Right atrium auricular region (tissue), 2 donors: ENCODE measurements around the gene ZMIZ1. TPM values are rescaled to one million over a fixed set of nuclear protein-coding genes. Genes with fewer than 3 reads are reported as not detected.

Experiments used
- DNase-seq: peaks from one replicate; pipeline ENCODE4 v3.0.0-alpha.2; 2019; ENCODE audit warnings: low spot score
- H3K27ac ChIP-seq, 2 donors: fragments of 200-600 bp; sonication (generic); 1 replicate in 1 of 2; 2 replicates in 1 of 2; pipeline ENCODE4 v1.5.1; 2016 to 2019
- H3K27me3 ChIP-seq, 2 donors: fragments of 200-600 bp; sonication (generic); one replicate each; pipeline versions ENCODE4 v1.5.1 to v1.6.0; 2017 to 2019
- H3K36me3 ChIP-seq: fragments of 200-600 bp; sonication (generic); one replicate; pipeline ENCODE4 v1.5.1; 2016
- H3K4me1 ChIP-seq, 2 donors: fragments of 200-600 bp; sonication (generic); one replicate each; pipeline versions ENCODE4 v1.5.1 to v1.6.0; 2017 to 2019
- H3K4me3 ChIP-seq, 2 donors: fragments of 200-600 bp; sonication (generic); 1 replicate in 1 of 2; 2 replicates in 1 of 2; pipeline ENCODE4 v1.5.1; 2017 to 2019; ENCODE audit warnings: mild to moderate bottlenecking in 1 of 2, moderate library complexity in 1 of 2
- H3K9me3 ChIP-seq, 2 donors: fragments of 200-600 bp; sonication (generic); one replicate each; pipeline ENCODE4 v1.5.1; 2019
- CTCF ChIP-seq, 2 donors: fragments of 200-600 bp; sonication (generic); IDR thresholded peaks; one replicate each; pipeline ENCODE4 v1.5.1; 2019; ENCODE audit warnings: antibody characterized with exemption in 2 of 2
- total RNA-seq, 2 donors: library from RNA; depleted of rRNA; stranded (reverse); fragments of >200 nt; gene quantifications; one replicate each; pipeline ENCODE4 v1.1.0, GENCODE V29; 2016

Gene ZMIZ1
- total RNA-seq, 2 donors from 2014 or later: 59.3 to 71.0 TPM

DNA sequence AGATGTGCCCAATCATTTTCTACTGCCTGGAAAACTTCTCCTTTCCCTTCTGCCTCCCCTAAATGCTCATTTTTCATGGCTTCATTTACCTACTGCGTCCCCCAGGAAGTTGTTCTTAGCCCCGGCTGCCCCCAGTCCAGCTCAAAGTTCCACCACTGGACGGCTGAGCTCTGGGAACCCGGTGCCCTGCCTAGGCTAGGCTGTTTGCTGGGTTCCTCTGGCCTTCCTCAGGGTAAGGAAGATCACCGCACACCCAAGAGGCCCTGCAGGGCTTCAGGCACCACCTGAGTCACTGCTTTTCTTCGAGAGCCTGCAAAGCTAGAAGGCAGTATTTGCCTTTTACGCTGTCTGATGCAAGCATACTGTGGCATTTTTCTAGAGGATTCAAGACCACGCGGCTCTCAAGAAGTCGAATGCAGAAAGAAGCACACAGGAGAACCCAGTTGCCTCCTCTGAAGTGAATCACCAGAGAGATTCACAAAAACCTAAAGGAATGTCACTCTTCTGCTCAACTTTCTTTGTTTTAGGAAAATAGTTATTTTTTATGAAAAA, 46.7 kb upstream of the ZMIZ1 start:
- no peak for DNase-seq
- H3K9me3 ChIP-seq: peaks cover 0 to 4% of the 10 kb centered on the region in 2 donors

GRCh38 chr10:79022565-79023230, 46.1 kb upstream of the ZMIZ1 start:
- no peak for DNase-seq
- Histone ChIP-seq H3K9me3 (peaks cover 0 to 3% of the 10 kb centered on the region in 2 donors), H3K4me1 (peaks cover 0 to 38% of the 10 kb centered on the region in 2 donors), H3K27me3 (no peaks in the 10 kb centered on the region), H3K27ac (peak overlapping the region; percentile 25 to 57), H3K36me3 (no peaks in the 10 kb centered on the region), H3K4me3 (peak overlapping the region in 1 of 2 donors; percentile 23)
- no peak for TF ChIP-seq CTCF (IDR thresholded peaks at IDR 0.05)

More for the DNA sequence above, 46.7 kb upstream of the ZMIZ1 start:
- Histone ChIP-seq H3K36me3 (no peaks in the 10 kb centered on the region), H3K4me3 (no peak overlapping the region), H3K27me3 (no peaks in the 10 kb centered on the region), H3K27ac (no peak overlapping the region), H3K4me1 (peaks cover 0 to 38% of the 10 kb centered on the region in 2 donors)
- no peak for TF ChIP-seq CTCF (IDR thresholded peaks at IDR 0.05)

DNA sequence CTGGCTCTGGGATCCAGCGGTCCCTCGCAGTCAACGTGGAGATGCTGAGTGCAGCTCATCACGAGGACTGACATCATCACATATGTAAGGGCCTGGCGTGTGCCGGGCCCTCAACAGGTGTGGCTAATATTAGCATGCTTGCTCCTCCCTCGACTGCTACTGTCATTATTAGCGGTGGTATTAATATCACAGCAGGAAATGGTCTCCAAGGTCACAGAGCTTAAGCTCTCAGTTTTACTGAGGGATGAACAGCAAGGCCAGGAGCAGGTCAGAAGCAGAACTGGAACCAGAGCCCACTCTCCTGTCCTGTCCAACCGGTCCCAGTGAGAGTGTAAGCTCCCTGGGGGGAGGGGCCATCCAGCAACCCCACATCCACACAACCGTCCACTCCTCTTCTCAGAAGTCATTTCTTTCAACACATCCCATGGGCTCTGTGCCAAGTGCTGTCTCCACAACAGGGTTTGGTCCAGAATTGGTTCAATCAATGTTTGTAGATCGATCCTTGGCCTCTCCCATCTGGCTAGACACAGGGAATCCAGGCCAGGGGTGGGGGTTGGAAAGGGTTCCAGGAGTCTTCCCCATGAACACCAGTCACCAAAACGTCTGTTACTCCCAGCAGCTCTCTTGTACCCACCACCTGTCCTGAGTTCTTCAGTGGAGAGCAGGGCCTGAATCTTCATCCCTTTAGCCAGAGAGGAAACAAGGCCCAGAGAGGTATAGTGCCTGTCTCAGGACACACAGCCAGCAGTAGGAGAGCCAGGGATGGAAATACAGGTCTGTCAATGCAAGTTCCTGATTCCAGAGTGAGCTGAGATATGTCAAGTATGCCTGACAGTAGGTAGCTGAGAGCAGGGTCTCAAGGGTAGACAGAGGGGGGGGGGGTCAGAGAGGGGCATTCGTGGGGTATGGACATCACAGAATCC, 45.3 kb upstream of the ZMIZ1 start:
- H3K4me1 ChIP-seq: peaks cover 0 to 35% of the 10 kb centered on the region in 2 donors
- H3K27me3 ChIP-seq: no peaks in the 10 kb centered on the region
- no peaks in the 10 kb centered on the region for H3K9me3 ChIP-seq
- H3K36me3 ChIP-seq: no peaks in the 10 kb centered on the region
- TF ChIP-seq CTCF (IDR thresholded peaks at IDR 0.05): no peak
- H3K27ac ChIP-seq: peak overlapping the region; percentile 40 to 57
- DNase-seq: no peak
- no peak overlapping the region for H3K4me3 ChIP-seq

GRCh38 chr10:79024296-79024695, 44.5 kb upstream of the ZMIZ1 start:
- no peak for DNase-seq
- Histone ChIP-seq H3K36me3 (no peaks in the 10 kb centered on the region), H3K4me3 (no peak overlapping the region), H3K4me1 (peaks cover 0 to 30% of the 10 kb centered on the region in 2 donors), H3K9me3 (no peaks in the 10 kb centered on the region), H3K27ac (peak overlapping the region in 1 of 2 donors; percentile 56), H3K27me3 (no peaks in the 10 kb centered on the region)
- no peak for TF ChIP-seq CTCF (IDR thresholded peaks at IDR 0.05)

- DNase-seq: no peak
- TF ChIP-seq CTCF (IDR thresholded peaks at IDR 0.05): no peak
- no peak overlapping the region for H3K4me3 ChIP-seq
- peak overlapping the region in 1 of 2 donors; percentile 56 for H3K27ac ChIP-seq
- H3K4me1 ChIP-seq: peaks cover 0 to 30% of the 10 kb centered on the region in 2 donors
- no peaks in the 10 kb centered on the region for H3K9me3 ChIP-seq
- H3K36me3 ChIP-seq: no peaks in the 10 kb centered on the region
- H3K27me3 ChIP-seq: no peaks in the 10 kb centered on the region
These were observed 44.0 kb upstream of the ZMIZ1 start for GRCh38 chr10:79024720-79025198.
